Stimulated activated CD8-positive, alpha-beta memory T cell treated with anti-CD3 and anti-CD28 coated beads, Interleukin-4, amount 100 ng/mL, for 1 hour (primary cell): ENCODE measurements around the gene ZNF430.
"Not testable (repeated sequence)": the region's sequence is repeated elsewhere in the genome, so short reads cannot be mapped to it uniquely, and the experiment has no call there.

Experiments used
- DNase-seq, 2 donors: peaks; one replicate each; pipeline ENCODE4 v3.0.0-alpha.2; 2020; ENCODE audit warnings: low read depth in 2 of 2, low spot score in 1 of 2

Gene ZNF430

DNA sequence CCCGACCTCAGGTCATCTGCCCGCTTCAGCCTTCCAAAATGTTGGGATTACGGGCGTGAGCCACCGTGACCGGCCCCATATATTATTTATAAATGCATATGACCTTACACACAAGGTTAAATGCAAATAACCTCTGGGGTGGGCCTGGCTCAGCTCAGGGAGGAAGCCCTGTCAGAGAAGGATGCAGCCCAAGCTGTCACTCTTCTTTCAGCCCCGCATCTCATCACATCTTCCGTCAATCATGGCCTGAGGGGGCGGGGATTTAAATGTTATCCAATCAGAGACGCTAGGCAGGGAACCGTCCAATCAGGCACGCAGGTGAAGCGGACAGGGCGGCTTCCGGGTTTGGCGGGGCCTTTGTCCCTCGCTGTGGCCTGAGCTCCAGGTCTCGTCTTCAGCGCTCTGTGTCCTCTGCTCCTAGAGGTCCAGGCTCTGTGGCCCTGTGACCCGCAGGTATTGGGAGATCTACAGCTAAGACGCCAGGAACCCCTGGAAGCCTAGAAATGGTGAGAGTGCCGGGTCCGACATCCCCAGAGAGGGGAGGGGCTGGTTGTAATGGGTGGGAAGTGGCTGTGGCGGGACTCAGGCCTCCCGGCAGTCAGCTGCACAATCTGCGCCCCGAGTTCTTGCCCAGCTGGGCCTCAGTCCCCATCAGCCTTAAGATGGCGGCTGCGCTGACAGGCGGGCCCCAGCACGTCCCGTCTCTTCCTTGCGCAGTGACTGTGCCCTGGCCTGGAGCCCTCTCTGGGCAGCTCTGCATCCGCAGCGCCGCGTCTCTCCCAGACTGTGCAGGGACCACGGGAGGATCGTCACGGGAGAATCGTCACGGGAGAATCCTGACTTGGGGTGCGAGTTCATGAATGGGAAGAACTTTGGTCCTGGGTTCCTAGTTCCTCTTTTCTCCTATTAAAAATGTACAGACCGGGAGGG is at the start of gene ZNF430:
Gene ZNF430, plus strand, starts transcription at position 360 of the 930 bp plus-strand sequence. Its CDS starts 144 bp downstream, at position 504.
- peak; percentile 84 to 88 for DNase-seq

DNA sequence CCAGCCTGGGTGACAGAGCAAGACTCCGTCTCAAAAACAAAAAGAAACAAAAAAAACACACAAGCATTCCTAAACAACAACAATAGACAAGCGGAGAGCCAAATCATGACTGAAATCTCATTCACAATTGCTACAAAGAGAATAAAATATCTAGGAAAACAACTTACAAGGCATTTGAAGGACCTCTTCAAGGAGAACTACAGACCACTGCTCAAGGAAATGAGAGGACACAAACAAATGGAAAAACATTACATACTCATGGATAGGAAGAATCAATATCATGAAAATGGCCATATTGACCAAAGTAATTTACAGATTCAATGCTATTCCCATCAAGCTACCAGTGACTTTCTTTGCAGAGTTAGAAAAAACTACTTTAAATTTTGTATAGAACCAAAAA is 27.7 kb upstream of the ZNF430 start:
- DNase-seq, result not testable (repeated sequence)

GRCh38 chr19:20999731-21000352 is 20.6 kb upstream of the ZNF430 start:
- DNase-seq, result peak; percentile 24 to 68

GRCh38 chr19:21021238-21021637 is 781 bp downstream of the ZNF430 start:
- not testable (repeated sequence) for DNase-seq

GRCh38 chr19:21022996-21023395 is 2.5 kb downstream of the ZNF430 start:
- no peak for DNase-seq

DNA sequence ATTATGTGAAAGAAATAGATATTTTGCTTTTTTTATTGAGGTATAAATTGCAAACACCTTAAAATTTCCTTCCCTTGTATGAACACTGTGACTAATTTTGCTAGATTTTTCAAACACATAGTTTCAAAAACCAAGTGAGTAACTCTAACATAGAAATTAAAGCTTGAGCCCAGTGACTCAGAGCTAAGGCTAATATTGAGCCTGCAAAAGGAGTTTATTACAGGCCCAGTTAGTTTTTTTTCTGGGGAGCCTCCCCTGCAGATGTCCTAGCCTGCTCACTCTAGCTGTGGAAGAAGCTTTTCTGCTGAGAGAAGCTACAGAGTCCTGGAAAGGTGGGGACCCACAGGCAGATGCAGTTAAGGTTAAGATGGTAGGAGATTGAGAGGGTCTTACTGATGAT is 3.4 kb downstream of the ZNF430 start:
- DNase-seq, result no peak

DNA sequence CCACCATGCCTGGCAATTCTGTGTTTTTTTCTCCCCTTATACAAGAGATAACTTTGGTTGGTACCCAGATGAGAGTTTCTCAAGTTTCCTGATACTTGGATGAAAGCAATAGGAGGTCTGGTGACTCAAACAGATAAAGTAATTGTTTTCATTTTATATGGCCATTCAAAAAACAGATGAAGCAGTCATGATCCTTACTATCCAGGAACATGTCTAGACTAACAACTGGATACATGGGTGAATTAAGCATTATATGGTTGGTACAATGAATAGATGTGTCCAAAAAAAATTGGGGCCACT is 8.5 kb downstream of the ZNF430 start:
- no peak for DNase-seq

DNA sequence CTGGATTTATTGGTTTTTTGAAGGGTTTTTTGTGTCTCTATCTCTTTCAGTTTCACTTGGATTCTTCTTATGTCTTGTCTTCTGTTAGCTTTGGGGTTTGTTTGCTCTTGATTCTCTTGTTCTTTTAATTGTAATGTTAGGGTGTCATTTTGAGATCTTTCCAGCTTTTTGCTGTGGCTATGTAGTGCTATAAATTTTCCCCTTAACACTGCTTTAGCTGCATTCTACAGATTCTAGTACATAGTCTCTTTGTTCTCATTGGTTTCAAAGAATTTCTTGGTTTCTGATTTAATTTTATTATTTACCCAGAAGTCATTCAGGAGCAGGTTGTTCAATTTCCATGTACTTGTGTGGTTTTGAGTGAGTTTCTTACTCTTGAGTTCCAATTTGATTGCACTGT is 24.6 kb downstream of the ZNF430 start:
- DNase-seq, result no peak

GRCh38 chr19:21046489-21046888 is 26.0 kb downstream of the ZNF430 start:
- no peak for DNase-seq

DNA sequence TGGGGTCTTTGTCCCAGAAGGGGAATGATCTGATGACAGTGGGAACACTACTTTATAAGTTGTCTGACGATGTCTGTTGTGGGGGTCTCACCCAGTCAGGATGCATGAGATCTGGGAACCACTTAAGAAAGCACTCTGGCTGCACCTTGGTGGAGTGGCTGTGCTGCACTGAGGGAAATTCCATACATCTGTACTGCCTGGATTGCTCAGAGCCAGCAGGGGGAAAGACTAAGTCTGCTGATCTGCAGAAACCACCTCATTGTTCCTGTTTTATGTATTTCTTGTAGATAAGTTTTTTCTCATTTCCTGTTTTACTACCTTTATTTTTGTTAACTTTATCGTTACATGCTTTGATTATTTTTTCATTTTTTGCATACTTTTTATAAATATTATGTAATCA is 27.3 kb downstream of the ZNF430 start:
- no peak for DNase-seq

- no peak for DNase-seq
These were observed 32.4 kb downstream of the ZNF430 start for GRCh38 chr19:21052902-21053301.

GRCh38 chr19:21065336-21065735 is 44.9 kb downstream of the ZNF430 start:
- DNase-seq, result no peak

DNA sequence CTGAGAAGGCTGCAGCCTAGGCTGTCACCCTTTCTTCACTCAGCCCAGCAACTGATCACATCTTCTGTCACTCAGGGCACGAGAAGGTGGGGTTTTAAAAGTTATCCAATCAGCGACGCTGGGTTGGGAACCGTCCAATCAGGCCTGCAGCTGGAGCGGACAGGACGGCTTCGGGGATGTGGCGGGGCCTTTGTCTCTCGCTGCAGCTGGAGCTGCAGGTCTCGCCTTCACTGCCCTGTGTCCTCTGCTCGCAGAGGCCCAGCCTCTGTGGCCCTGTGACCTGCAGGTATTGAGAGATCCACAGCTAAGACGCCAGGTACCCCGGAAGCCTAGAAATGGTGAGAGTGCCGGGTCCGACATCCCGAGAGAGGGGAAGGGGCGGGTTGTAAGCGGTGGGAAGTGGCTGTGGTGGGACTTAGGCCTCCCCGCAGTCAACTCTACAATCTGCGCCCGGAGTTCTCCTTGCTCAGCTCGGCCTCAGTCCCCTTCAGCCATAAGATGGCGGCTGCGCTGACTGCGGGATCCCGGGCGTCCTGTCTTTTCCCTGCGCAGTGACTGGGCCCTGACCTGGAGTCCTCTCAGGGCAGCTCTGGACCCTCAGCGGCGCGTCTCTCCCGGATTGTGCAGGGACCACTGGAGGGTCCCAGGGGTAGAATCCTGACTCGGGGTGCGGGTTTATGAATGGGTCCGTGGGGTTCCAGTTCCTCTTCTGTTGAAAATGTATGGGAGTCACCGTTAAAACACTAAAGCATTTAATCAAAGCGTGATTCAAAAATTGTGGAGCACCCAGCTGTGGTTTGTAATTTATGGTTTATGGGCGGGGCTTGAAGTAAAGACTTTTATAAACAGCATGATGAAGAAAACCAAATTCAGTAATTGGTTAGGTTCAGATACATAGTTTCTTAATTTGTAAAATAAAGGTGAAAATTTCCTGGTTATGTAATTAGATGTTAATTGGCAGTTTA is 61.8 kb downstream of the ZNF430 start, which contains the start of gene ZNF714:
Gene ZNF714, plus strand, starts transcription at position 193 of the 965 bp plus-strand sequence. CDS start 16,066 bp downstream, outside the sequence.
- peak; percentile 38 to 68 for DNase-seq

- no peak for DNase-seq
These were observed 63.9 kb downstream of the ZNF430 start for GRCh38 chr19:21084343-21084742.

GRCh38 chr19:21087871-21088270 is 67.4 kb downstream of the ZNF430 start:
- DNase-seq, result no peak

DNA sequence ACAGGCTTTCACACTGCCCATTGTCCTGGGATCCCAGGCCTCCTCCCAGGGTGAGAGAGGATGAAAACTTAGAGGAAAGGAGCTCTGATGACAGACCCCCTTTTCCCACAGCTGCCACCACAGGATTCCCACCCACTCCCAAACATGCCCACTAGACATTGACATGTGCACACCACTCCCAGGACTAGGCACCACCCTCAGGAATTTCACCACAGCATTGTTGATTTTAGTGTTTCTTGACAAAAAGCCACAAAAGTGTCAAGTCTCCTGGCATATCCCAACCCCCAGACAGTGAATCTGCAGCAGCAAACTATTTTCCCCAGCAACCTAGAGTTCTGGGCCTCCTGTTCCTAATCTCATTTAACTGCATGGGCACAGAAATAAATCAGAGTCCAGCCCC is 71.7 kb downstream of the ZNF430 start:
- no peak for DNase-seq

DNA sequence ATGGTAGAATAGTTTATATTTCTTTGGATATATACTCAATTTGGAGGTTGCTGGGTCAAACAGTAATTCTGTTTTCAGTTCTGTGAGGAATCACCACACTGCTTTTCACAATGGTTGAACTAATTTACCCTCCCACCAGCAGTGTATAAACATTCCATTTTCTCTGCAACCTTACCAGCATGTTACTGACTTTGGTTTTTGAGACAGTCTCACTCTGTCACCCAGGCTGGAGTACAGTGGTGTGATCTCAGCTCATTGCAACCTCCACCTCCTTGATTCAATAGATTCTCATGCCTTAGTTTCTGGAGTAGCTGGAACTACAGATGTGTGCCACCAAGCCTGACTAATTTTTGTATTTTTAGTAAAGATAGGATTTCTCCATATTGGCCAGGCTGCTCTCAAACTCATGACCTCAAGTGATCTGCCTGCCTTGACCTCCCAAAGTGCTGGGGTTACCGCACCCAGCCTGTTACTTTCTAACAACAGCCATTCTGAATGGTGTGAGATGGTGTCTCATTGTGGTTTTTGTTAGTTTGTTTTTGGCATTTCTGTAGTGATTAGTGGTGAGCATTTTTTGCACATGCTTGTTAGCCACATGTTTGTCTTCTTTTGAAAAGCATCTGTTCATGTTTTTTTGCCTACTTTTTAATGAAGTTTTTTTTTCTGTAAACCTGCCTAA is 74.0 kb downstream of the ZNF430 start:
- no peak for DNase-seq

GRCh38 chr19:21098291-21098690 is 77.8 kb downstream of the ZNF430 start:
- no peak for DNase-seq

DNA sequence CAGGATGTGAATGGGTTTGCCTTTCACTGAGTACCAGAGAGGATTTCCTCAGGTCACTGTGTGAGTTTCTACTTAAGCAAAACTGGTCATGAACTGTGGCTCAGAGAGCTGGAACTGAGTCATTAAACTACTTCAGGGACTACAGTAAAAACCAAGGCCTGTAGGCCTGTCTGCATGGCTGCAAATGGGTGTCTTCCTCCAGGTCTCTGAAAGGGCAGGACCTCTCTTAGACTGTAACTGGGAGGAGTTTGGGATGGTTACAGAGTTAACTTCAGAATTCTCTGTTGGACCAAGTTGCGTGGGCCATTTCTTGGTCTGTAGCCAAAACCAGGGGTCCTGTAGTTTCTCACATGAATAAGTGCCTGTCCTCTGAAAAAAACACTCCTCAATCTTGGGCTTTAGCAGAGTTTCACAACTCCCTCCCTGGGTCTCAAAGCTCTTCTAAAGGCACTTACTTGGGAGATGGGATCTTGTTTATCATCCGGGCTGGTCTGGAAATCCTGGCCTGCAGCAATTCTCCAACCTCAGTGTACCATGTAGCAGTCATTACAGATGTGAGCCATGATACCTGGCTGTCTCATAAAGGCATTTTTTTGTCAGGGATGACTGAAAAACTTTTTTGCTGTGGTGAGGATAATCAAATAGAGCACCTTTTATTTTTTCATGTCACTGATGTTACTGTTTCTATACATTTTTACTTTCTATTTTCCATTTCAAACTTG is 81.2 kb downstream of the ZNF430 start:
- no peak for DNase-seq

DNA sequence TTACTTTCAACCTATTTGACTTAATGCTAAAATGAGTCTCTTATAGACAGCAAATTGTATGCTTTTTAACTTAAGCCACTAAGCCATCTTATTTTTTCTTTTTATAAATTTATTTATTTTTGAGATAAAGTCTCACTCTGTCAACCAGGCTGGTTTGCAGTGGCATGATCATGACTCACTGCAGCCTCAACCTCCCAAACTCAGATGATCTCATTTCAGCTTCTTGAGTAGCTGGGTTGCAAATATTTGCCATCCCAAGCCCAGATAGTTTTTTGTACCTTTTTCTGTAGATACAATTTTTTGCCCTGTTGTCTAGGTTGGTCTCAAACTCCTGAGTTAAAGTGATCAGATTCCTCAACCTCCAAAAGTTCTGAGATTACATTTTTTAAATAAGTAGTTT is 88.7 kb downstream of the ZNF430 start:
- DNase-seq, result no peak
